HL-60/S4 (cell line): ENCODE data around the gene CGN.

Experiments
- in situ Hi-C: fragments of 300-500 bp; cut with MboI; formaldehyde crosslinking; loops from 2 replicates; pipeline ENCODE4 v1.14.3; 2022; ENCODE audit warnings: low sequenced_read_pairs

CGN gene

GRCh38 chr1:151584780-151585179, 73.6 kb downstream of the CGN start:
- in situ Hi-C loops: no loop called here

GRCh38 chr1:151585622-151586021, 74.4 kb downstream of the CGN start:
- in situ Hi-C loops: no loop called here
